ENCODE measurements around the gene SCD5.

- no peak for TF ChIP-seq HDAC2 (IDR thresholded peaks at IDR 0.05; ENCODE audit: borderline replicate concordance in 1 of 2, low read depth in 2 of 2, low read length in 2 of 2)
- TF ChIP-seq EP300 (IDR thresholded peaks at IDR 0.05; ENCODE audit: borderline replicate concordance in 1 of 2, low read depth in 2 of 2, low read length in 2 of 2), result no peak
- TF ChIP-seq, protein P1, sequence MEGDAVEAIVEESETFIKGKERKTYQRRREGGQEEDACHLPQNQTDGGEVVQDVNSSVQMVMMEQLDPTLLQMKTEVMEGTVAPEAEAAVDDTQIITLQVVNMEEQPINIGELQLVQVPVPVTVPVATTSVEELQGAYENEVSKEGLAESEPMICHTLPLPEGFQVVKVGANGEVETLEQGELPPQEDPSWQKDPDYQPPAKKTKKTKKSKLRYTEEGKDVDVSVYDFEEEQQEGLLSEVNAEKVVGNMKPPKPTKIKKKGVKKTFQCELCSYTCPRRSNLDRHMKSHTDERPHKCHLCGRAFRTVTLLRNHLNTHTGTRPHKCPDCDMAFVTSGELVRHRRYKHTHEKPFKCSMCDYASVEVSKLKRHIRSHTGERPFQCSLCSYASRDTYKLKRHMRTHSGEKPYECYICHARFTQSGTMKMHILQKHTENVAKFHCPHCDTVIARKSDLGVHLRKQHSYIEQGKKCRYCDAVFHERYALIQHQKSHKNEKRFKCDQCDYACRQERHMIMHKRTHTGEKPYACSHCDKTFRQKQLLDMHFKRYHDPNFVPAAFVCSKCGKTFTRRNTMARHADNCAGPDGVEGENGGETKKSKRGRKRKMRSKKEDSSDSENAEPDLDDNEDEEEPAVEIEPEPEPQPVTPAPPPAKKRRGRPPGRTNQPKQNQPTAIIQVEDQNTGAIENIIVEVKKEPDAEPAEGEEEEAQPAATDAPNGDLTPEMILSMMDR (IDR thresholded peaks at IDR 0.05; ENCODE audit: control extremely low read depth in 1 of 3, insufficient read depth in 1 of 3, low read depth in 1 of 3, low read length in 3 of 3), result no peak
- no peak for TF ChIP-seq MAX (IDR thresholded peaks at IDR 0.05)
- no peak for TF ChIP-seq HDAC6 (IDR thresholded peaks at IDR 0.05; ENCODE audit: low read depth, low read length)
- TF ChIP-seq POLR2AphosphoS5 (IDR thresholded peaks at IDR 0.05; ENCODE audit: low read depth, low read length), result no peak
- TF ChIP-seq NRF1 (IDR thresholded peaks at IDR 0.05; ENCODE audit: low read depth, low read length), result no peak
- no peak for TF ChIP-seq SP2 (IDR thresholded peaks at IDR 0.05; ENCODE audit: low read length)
- TF ChIP-seq POLR2A (IDR thresholded peaks at IDR 0.05; ENCODE audit: control extremely low read depth in 1 of 2, low read depth in 2 of 2, low read length in 2 of 2), result no peak
Observed at GRCh38 chr4:82712561-82712960, 86.0 kb downstream of the SCD5 start.
